Measurements from ENCODE around the gene SLC44A3.

Gene SLC44A3, protein sequence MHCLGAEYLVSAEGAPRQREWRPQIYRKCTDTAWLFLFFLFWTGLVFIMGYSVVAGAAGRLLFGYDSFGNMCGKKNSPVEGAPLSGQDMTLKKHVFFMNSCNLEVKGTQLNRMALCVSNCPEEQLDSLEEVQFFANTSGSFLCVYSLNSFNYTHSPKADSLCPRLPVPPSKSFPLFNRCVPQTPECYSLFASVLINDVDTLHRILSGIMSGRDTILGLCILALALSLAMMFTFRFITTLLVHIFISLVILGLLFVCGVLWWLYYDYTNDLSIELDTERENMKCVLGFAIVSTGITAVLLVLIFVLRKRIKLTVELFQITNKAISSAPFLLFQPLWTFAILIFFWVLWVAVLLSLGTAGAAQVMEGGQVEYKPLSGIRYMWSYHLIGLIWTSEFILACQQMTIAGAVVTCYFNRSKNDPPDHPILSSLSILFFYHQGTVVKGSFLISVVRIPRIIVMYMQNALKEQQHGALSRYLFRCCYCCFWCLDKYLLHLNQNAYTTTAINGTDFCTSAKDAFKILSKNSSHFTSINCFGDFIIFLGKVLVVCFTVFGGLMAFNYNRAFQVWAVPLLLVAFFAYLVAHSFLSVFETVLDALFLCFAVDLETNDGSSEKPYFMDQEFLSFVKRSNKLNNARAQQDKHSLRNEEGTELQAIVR

GRCh38 chr1:94819945-94820746 lies at the start of gene SLC44A3:
SLC44A3 (plus strand) TSS chr1:94820357; CDS start chr1:94820452, 95 bp downstream.
- peak; percentile 81 for DNase-seq (ENCODE audit: low spot score)

GRCh38 chr1:94772230-94772641 lies 47.9 kb upstream of the SLC44A3 start:
- no peak for DNase-seq (ENCODE audit: low spot score)

- DNase-seq (ENCODE audit: low spot score) = no peak
Observed at GRCh38 chr1:94772845-94773244, 47.3 kb upstream of the SLC44A3 start.

- DNase-seq (ENCODE audit: low spot score) = no peak
Observed at GRCh38 chr1:94773296-94773809, 46.8 kb upstream of the SLC44A3 start.

DNA sequence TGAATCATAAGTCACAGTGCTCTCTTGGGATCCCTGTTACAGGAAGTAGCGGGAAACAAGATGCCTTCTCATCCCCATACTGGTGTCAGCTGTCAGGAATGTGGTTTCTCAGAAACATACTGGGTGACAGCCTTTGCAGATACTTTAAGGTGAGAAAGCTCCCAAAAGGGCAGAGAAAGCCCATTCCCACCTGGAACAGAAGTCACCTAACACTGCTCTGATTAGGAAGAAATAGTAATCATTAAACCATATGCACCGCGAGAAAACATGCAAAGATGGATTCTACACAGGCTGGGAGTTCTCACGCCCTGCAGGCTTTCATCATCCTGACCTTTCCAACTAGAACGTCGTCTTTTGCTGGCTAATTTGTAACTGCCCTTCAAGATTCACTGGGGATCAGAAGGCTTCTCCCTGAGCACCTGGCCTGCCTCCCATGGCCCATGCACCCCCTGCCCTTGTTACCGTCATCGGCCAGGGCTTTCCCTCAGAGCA lies 46.2 kb upstream of the SLC44A3 start:
- DNase-seq (ENCODE audit: low spot score) = no peak

GRCh38 chr1:94776474-94776873 lies 43.7 kb upstream of the SLC44A3 start:
- DNase-seq (ENCODE audit: low spot score) = no peak

DNA sequence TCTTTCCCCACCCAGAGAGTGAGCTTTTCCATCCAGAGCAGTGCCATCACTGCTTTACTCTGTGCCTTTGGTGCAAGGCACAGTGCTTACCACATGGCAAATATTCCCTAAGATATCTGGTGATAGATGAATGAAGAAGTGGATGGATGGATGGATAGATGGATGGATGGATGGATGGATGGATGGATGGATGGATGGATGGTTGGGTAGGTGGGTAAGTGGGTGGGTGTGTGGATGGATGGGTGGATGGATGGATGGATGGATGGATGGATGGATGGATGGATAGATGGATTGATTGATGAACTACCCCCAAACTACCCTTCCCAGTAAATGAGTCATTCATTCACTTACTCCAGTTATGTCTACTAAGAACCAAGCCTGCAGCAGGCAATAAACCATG lies 42.9 kb upstream of the SLC44A3 start:
- DNase-seq (ENCODE audit: low spot score) = no peak

DNA sequence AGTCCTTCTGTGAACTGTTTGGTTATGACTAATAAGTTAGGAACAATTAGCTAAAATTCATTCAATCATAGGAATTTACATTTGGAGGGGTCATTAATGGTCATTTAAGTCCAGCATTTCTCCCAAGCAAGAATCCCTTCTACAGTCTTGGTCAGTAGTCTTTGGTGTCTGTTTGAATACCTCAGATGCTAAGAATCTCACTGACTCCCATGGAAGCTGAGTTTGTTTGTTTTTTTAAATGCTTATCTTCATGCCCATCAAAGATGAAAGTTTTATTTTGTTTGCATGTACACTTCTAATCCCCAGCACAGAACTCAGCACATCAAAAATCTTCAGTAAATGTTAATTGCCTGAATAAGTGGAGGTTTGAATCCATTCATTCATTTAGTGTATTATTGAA lies 41.3 kb upstream of the SLC44A3 start:
- no peak for DNase-seq (ENCODE audit: low spot score)

DNA sequence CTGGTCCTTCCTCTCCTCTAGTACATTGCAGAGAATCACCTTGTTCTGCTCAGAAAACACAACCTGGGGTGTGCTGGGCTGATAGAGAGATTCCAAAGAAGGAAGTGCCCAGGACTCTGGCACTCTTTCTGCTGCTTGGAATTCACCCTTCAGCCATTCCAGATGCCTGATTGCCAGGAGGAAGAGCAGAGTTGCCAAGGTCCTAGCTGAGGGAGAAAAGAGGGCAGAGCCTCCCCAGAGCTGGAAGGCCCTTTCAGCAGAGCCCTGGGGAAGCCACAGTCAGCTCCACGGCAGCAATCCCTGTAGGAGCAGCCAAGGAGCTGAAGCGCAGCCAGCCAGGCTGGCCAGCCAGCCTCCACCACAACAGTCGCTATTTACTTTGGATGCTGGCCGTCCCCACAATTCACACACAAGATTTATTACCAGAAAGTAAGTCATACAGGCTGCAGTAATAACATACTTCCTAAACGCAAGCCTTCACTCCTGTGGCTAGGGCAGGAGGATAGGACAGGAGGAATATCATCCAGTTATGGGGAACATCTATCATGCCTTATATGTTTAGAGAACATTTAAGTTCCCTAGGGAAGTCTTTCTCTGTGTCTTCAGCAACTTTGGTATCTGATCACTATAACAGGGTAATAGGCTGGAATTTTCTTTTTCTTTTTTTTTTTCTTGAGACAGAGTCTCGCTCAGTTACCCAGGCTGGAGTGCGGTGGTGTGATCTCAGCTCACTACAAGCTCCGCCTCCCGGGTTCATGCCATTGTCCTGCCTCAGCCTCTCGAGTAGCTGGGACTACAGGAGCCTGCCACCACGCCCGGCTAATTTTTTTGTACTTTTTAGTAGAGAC lies 36.6 kb upstream of the SLC44A3 start:
- no peak for DNase-seq (ENCODE audit: low spot score)

GRCh38 chr1:94784190-94784515 lies 36.0 kb upstream of the SLC44A3 start:
- DNase-seq (ENCODE audit: low spot score) = no peak

GRCh38 chr1:94787691-94788090 lies 32.5 kb upstream of the SLC44A3 start:
- no peak for DNase-seq (ENCODE audit: low spot score)

DNA sequence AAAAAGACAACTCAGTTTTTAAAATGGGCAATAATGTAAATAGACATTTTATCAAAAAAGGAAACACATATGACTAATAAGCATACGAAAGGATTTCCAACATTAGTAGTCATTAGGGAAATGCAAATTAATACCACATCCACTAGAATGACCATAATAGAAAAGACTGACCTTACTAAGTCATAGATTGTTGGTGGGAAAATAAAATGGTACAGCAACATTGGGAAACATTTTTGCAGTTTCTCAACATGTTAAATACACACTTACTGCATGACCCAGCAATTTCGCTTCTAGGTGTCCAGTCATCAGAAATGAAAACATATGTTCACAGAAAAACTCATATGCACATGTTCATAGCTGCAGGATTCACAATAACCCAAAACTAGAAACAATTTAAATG lies 29.9 kb upstream of the SLC44A3 start:
- DNase-seq (ENCODE audit: low spot score) = no peak

GRCh38 chr1:94790670-94791069 lies 29.5 kb upstream of the SLC44A3 start:
- DNase-seq (ENCODE audit: low spot score) = no peak

DNA sequence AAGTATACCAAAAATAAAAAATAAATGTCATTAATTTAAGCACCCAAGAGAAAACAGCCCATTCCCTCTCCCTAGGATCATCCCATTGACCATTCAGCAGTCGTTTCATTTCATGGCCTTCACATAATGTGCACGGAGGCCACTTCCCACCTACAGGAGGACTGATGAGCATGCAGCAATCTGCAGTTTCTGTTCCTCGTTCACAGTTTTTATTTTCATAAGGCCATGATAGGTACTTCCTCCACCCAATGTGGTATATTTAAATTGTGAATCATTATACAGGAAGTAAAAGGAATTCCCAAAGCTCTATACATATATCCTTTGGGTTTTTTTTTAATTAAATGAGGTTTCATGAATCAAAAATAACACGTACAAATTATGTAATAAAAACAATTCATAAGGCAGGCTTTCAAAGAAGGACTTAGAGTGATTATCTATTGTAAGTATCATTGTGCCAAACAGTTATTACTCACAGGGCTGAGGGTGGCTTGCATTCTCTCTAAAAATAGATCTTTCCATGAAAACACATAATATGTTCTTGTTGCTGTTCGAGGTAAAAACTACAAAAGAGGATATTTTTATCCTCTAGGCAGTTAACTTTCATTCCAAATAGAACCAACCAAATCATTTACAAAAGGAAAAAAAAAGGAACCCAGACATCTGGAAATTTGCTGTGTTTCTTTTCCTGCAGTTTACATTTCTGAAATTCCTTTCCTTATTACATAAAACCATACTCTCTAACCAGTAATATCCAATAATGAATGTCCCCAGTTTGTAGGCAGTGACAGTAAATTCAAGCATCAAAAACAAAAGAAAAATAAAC lies 27.5 kb upstream of the SLC44A3 start:
- no peak for DNase-seq (ENCODE audit: low spot score)

GRCh38 chr1:94793296-94793656 lies 26.9 kb upstream of the SLC44A3 start:
- no peak for DNase-seq (ENCODE audit: low spot score)

GRCh38 chr1:94795434-94795833 lies 24.7 kb upstream of the SLC44A3 start:
- DNase-seq (ENCODE audit: low spot score) = no peak

- DNase-seq (ENCODE audit: low spot score) = no peak
Observed at GRCh38 chr1:94796266-94796665, 23.9 kb upstream of the SLC44A3 start.

DNA sequence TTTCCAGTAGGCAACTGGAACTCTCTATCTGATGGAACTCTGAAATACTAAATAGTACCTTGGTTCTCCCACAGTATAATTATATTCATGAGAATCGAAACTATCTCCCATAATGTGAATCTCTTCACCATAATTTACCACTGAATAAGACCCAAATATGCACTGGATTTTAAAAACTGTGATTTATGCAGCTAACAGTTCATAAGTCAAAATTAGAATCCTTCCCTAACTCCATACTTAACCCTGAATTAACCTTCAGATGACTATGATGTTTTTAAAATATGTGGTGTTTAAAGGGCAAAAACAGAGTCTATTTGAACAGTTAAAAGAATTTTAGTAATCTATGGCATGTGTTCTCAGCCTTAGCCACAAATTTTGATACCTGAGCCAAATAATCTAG lies 22.9 kb upstream of the SLC44A3 start:
- no peak for DNase-seq (ENCODE audit: low spot score)

GRCh38 chr1:94798054-94798453 lies 22.1 kb upstream of the SLC44A3 start:
- DNase-seq (ENCODE audit: low spot score) = no peak

DNA sequence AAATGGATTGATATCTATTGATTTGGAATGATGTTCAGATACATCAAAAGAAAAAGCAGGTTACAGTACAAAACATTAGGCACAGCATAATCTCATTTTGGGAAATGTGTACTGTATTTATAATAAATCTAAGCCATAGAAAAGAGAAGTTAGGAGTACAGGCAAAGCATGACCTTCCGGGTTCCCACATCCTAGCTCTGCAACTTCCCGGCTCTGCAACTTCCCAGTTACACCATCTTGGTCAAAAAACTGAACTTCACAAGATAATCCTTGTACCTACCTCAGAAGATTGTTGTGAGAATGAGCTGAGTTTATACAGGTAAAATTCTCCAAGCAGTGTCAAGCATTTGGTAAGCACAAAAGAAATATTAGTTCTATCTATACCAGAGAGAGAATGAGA lies 21.7 kb upstream of the SLC44A3 start:
- no peak for DNase-seq (ENCODE audit: low spot score)

GRCh38 chr1:94799206-94799605 lies 21.0 kb upstream of the SLC44A3 start:
- no peak for DNase-seq (ENCODE audit: low spot score)
